ENCODE results near the gene TMEM222.
"Not testable (repeated sequence)": the region's sequence is repeated elsewhere in the genome, so short reads cannot be mapped to it uniquely, and the experiment has no call there.

TMEM222 gene

DNA sequence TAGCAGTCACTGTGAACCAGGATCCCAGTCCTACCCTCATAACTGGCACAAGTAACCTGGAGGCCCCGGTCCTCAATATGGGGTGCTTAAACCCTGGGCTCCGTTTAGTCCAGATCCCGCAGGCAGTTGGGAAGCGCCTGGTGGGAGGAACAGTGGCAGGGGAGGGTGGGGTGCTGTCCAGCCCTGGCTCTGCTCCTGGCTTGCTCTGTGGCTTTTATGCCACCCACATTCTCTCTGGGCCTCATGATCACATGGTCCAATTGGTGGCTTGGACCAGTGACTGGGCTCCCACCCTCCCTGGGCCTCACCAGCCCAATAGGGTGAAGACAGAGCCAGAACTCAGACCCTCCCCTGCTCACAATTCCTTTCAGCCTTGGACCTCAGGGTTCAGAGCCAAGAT, 58.3 kb downstream of the TMEM222 start:
- no peak for DNase-seq (ENCODE audit: low read depth in 3 of 3)

DNA sequence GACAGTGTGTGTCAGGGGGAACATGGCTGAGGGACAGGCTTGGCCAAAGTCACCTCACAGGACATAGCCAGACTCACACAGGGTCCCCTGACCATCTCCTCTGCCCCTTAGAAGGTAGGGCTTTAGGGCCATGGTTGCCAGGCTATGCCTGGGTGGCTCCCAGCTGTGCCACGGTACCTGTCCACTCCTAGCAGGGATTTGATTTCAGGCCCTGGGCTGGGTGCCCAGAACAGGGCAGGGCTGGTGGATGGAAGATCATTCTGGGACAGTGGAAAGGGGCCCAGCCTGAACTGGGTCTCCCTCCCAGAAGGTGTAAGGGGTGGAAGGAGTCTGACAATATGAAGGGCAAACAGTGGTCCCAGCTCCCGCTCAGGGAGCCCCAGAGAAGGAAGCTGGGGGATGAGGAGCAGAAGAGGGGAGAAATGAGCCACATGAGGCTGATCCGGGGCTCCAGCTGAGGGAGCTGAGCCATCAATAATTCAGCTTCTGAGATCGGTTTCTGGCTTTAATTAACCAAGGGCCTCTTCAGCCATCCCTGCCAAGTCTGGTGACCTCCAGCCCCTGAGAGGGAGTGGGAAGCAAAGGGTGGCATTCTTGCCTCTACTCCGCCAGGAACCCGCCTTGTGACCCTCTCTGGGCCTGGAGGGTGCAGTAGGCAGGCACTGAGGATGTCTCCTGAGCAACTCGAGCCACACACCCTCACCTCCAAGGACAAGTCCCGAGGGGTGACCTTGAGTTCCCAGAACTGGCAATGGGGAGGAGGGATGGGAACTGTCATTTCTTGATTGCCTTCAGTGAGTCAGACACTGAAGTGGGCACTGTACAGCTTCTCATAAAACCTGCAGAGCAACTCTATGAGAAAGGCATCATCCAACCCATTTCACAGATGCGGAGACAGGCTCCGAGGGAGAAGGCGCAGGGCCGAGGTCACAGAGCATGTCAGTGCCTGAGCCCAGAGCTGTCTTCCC, 59.1 kb downstream of the TMEM222 start:
- DNase-seq (ENCODE audit: low read depth in 3 of 3), result no peak

- DNase-seq (ENCODE audit: low read depth in 3 of 3), result no peak
Observed at GRCh38 chr1:27381969-27382762, 60.2 kb downstream of the TMEM222 start.

GRCh38 chr1:27383039-27383605, 61.2 kb downstream of the TMEM222 start, which contains the start of gene CD164L2:
TSS of gene CD164L2 (minus strand) at chr1:27383333. CDS start at chr1:27383239, 94 bp downstream.
- DNase-seq (ENCODE audit: low read depth in 3 of 3), result peak in 1 of 3 experiments; percentile 34

- no peak for DNase-seq (ENCODE audit: low read depth in 3 of 3)
Observed at GRCh38 chr1:27383661-27384060, 61.7 kb downstream of the TMEM222 start.

GRCh38 chr1:27384797-27385196, 62.8 kb downstream of the TMEM222 start:
- DNase-seq (ENCODE audit: low read depth in 3 of 3), result not testable (repeated sequence)

Data from stimulated activated CD4-positive, alpha-beta T cell treated with anti-CD3 and anti-CD28 coated beads, TNF-alpha, amount 100 ng/mL, for 4 hours (primary cell).